Measurements from ENCODE around the gene MINDY4. TPM values are rescaled to one million over a fixed set of nuclear protein-coding genes. Genes with fewer than 3 reads are reported as not detected.

Gene MINDY4
- total RNA-seq, 1 experiment from 2014 or later = 3.0 TPM

- no peak for TF ChIP-seq CTCF (conservative IDR thresholded peaks at IDR 0.05; ENCODE audit: low read depth, low read length)
- no peak for TF ChIP-seq EZH2 (IDR thresholded peaks at IDR 0.05; ENCODE audit: low read length, unreplicated experiment)
- no peak for TF ChIP-seq EZH2phosphoT487 (IDR thresholded peaks at IDR 0.05; ENCODE audit: borderline replicate concordance, low read length)
- H3K9ac ChIP-seq (ENCODE audit: low read length) = no peak overlapping the region
- H2AFZ ChIP-seq (ENCODE audit: low read length) = no peak overlapping the region
- intact Hi-C loops (cut with micrococcal nuclease) = no loop called here
- H3K4me2 ChIP-seq (ENCODE audit: low read length) = no peak overlapping the region
- H3F3A ChIP-seq (ENCODE audit: low read length, unreplicated experiment) = no peaks in the 10 kb centered on the region
- H3K79me2 ChIP-seq (ENCODE audit: low read length) = no peaks in the 10 kb centered on the region
- no peaks in the 10 kb centered on the region for H3K9me2 ChIP-seq (replicated peaks; ENCODE audit: low read length)
- BruUV-seq (replicated peaks) = no TSS peak
- H3K4me1 ChIP-seq (ENCODE audit: insufficient read depth, low read length) = peaks cover 10% of the 10 kb centered on the region
- H3K4me3 ChIP-seq (ENCODE audit: low read length) = no peak overlapping the region
- ChIA-PET POLR2A (ENCODE audit: unreplicated experiment) (no interaction called here), CTCF (no interaction called here)
- H3K9me3 ChIP-seq (ENCODE audit: low read length) = no peaks in the 10 kb centered on the region
- no peaks in the 10 kb centered on the region for H4K20me1 ChIP-seq (ENCODE audit: low read length)
- no peak for ATAC-seq
- H3K27me3 ChIP-seq (ENCODE audit: low read length) = no peaks in the 10 kb centered on the region
- DNase-seq = no peak
- no peak overlapping the region for H3K27ac ChIP-seq (ENCODE audit: low read length)
- H3K36me3 ChIP-seq (ENCODE audit: low read depth, low read length) = no peaks in the 10 kb centered on the region
These were observed 131.2 kb downstream of the MINDY4 start for GRCh38 chr7:30902466-30902865.

- BruUV-seq (replicated peaks) = no TSS peak
- TF ChIP-seq EZH2 (IDR thresholded peaks at IDR 0.05; ENCODE audit: low read length, unreplicated experiment) (no peak), EZH2phosphoT487 (IDR thresholded peaks at IDR 0.05; ENCODE audit: borderline replicate concordance, low read length) (no peak), CTCF (conservative IDR thresholded peaks at IDR 0.05; ENCODE audit: low read depth, low read length) (no peak)
- no peaks in the 10 kb centered on the region for H3K9me2 ChIP-seq (replicated peaks; ENCODE audit: low read length)
- no peaks in the 10 kb centered on the region for H3K27me3 ChIP-seq (ENCODE audit: low read length)
- no peak overlapping the region for H3K4me2 ChIP-seq (ENCODE audit: low read length)
- no peaks in the 10 kb centered on the region for H3K79me2 ChIP-seq (ENCODE audit: low read length)
- no peaks in the 10 kb centered on the region for H4K20me1 ChIP-seq (ENCODE audit: low read length)
- CTCF ChIA-PET = no interaction called here
- ATAC-seq = no peak
- DNase-seq = no peak
- no peak overlapping the region for H3K9ac ChIP-seq (ENCODE audit: low read length)
- H3K4me3 ChIP-seq (ENCODE audit: low read length) = no peak overlapping the region
- POLR2A ChIA-PET (ENCODE audit: unreplicated experiment) = no interaction called here
- intact Hi-C loops (cut with micrococcal nuclease) = no loop called here
- H3K36me3 ChIP-seq (ENCODE audit: low read depth, low read length) = no peaks in the 10 kb centered on the region
- no peak overlapping the region for H3K27ac ChIP-seq (ENCODE audit: low read length)
- H3K4me1 ChIP-seq (ENCODE audit: insufficient read depth, low read length) = peaks cover 10% of the 10 kb centered on the region
- no peak overlapping the region for H2AFZ ChIP-seq (ENCODE audit: low read length)
- H3K9me3 ChIP-seq (ENCODE audit: low read length) = no peaks in the 10 kb centered on the region
- no peaks in the 10 kb centered on the region for H3F3A ChIP-seq (ENCODE audit: low read length, unreplicated experiment)
These were observed 131.9 kb downstream of the MINDY4 start for GRCh38 chr7:30903146-30903545.

- ATAC-seq = no peak
These were observed 133.3 kb downstream of the MINDY4 start for GRCh38 chr7:30904561-30904960.

More at GRCh38 chr7:30904561-30904960, 133.3 kb downstream of the MINDY4 start:
- DNase-seq = no peak
- H3K27ac ChIP-seq (ENCODE audit: low read length) = no peak overlapping the region
- CTCF ChIA-PET = no interaction called here
- H2AFZ ChIP-seq (ENCODE audit: low read length) = no peak overlapping the region
- no peak overlapping the region for H3K4me2 ChIP-seq (ENCODE audit: low read length)
- intact Hi-C loops (cut with micrococcal nuclease) = no loop called here
- H3K4me3 ChIP-seq (ENCODE audit: low read length) = no peak overlapping the region
- TF ChIP-seq EZH2 (IDR thresholded peaks at IDR 0.05; ENCODE audit: low read length, unreplicated experiment) (no peak), EZH2phosphoT487 (IDR thresholded peaks at IDR 0.05; ENCODE audit: borderline replicate concordance, low read length) (no peak), CTCF (conservative IDR thresholded peaks at IDR 0.05; ENCODE audit: low read depth, low read length) (no peak)
- peaks cover 10% of the 10 kb centered on the region for H3K4me1 ChIP-seq (ENCODE audit: insufficient read depth, low read length)
- POLR2A ChIA-PET (ENCODE audit: unreplicated experiment) = no interaction called here
- no peaks in the 10 kb centered on the region for H3K79me2 ChIP-seq (ENCODE audit: low read length)
- H4K20me1 ChIP-seq (ENCODE audit: low read length) = no peaks in the 10 kb centered on the region
- H3K27me3 ChIP-seq (ENCODE audit: low read length) = no peaks in the 10 kb centered on the region
- no peak overlapping the region for H3K9ac ChIP-seq (ENCODE audit: low read length)
- no peaks in the 10 kb centered on the region for H3K36me3 ChIP-seq (ENCODE audit: low read depth, low read length)
- BruUV-seq (replicated peaks) = no TSS peak
- H3K9me2 ChIP-seq (replicated peaks; ENCODE audit: low read length) = no peaks in the 10 kb centered on the region
- H3F3A ChIP-seq (ENCODE audit: low read length, unreplicated experiment) = no peaks in the 10 kb centered on the region
- H3K9me3 ChIP-seq (ENCODE audit: low read length) = no peaks in the 10 kb centered on the region

All from PC-3 (cell line).